Epithelial cell of proximal tubule (primary cell): ENCODE measurements around the gene USP46. TPM values are rescaled to one million over a fixed set of nuclear protein-coding genes. Genes with fewer than 3 reads are reported as not detected.

Experiments used
- DNase-seq: peaks from one replicate; pipeline ENCODE4 v3.0.0-alpha.2; 2011; ENCODE audit warnings: low read depth
- H3K4me3 ChIP-seq: 2 replicates; pipeline ENCODE4 v1.5.1; 2011; ENCODE audit warnings: low read depth, mild to moderate bottlenecking, low read length
- CTCF ChIP-seq: conservative IDR thresholded peaks from 2 replicates; pipeline ENCODE4 v1.5.1; 2012; ENCODE audit warnings: low read depth, mild to moderate bottlenecking, low read length
- total RNA-seq: library from RNA; depleted of rRNA; stranded (reverse); fragments of >200 nt; gene quantifications from 2 replicates; pipeline ENCODE4 v1.2.3, GENCODE V29; 2015

Gene USP46
- total RNA-seq, 1 donor from 2014 or later, result 8.5 TPM

GRCh38 chr4:52625216-52625615 lies 33.9 kb downstream of the USP46 start:
- DNase-seq, result no peak
- TF ChIP-seq CTCF, result no peak
- H3K4me3 ChIP-seq, result no peak overlapping the region

GRCh38 chr4:52622564-52622963 lies 36.5 kb downstream of the USP46 start:
- H3K4me3 ChIP-seq, result no peak overlapping the region
- no peak for TF ChIP-seq CTCF
- DNase-seq, result no peak

GRCh38 chr4:52621567-52621966 lies 37.5 kb downstream of the USP46 start:
- no peak for TF ChIP-seq CTCF
- DNase-seq, result no peak
- H3K4me3 ChIP-seq, result no peak overlapping the region

GRCh38 chr4:52619591-52619931 lies 39.5 kb downstream of the USP46 start:
- no peak for TF ChIP-seq CTCF
- no peak overlapping the region for H3K4me3 ChIP-seq
- DNase-seq, result no peak

- no peak overlapping the region for H3K4me3 ChIP-seq
- TF ChIP-seq CTCF, result no peak
- DNase-seq, result no peak
Observed at GRCh38 chr4:52618795-52619590, 40.1 kb downstream of the USP46 start.

- no peak for TF ChIP-seq CTCF
- DNase-seq, result no peak
- no peak overlapping the region for H3K4me3 ChIP-seq
Observed at GRCh38 chr4:52617336-52618020, 41.6 kb downstream of the USP46 start.
